ENCODE data around the gene TCFL5. TPM values are rescaled to one million over a fixed set of nuclear protein-coding genes. Genes with fewer than 3 reads are reported as not detected.

Gene TCFL5
- total RNA-seq (2014; rRNA removed; shearing (Covaris generic)), result 23.0 and 24.2 TPM in 2 replicates

DNA sequence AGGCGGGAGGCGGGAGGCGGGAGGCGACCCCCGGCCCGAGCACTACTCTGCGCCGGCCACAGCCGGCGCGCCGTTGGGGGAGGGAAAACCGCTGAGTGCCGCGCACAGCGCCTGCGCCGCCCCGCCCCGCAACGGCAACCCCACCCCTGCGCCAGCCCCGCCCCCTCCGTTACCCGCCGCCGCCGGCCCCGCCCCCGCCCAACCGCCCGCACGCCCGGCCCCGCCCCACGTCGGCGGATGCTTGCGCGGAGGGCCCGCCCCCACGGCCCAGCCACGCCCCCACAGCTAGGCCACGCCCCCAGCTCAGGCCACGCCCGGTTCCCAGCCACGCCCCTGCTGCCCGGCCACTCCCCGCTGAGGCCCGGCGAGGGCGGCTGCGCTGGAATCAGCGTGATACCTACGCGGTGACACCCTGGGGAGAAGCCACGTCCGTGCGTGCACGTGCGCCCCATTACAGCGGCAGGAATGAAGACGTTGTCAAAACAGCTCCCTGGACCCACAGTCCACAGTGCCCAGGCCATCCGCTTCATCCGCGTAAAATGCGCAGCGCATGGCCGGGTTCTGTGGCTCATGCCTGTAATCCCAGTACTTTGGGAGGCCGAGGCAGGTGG is at the start of gene TCFL5:
Gene TCFL5, minus strand, starts transcription at position 97 of the 611 bp plus-strand sequence. CDS start 152 bp downstream, outside the sequence.
- DNase-seq (ENCODE audit: low spot score), result peak; percentile 73
- in situ Hi-C loops (cut with HindIII; ENCODE audit: low sequenced_read_pairs), result no loop called here

DNA sequence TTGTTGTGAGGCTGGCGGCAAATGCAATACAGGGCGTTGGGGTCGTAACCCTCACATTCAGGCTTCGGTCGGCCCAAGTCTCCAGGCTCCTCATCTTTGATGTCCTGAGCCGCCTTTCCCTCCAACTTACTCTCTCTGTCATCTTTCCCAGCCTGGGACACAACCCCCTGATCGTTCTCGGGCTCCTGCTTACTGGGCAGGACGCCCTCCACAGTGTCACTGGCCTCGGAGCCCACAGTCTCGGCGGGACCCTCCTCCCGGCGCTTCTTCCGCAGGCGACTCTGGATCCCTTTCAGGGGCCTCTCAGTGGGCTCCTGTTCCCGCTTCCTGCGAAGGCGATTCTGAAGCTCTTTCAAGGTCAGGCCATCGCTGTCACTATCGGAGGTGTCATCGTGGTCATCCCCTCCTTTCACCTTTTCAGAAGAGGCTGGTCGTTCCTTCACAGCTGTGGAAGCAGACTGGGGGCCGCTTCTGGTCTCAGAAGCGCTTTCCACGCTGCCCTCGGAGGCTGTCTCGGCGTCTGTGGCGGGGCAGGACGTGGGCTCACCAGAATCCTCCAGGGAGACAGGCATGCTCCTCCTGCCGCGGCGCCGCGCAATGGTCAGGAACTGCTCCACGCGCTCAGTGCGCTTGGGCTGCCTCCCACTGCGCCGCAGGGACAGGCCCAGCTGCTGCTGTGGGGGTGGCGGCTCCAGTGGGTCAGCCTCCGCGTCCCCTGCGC is 49.3 kb upstream of the TCFL5 start:
- in situ Hi-C loops (cut with HindIII; ENCODE audit: low sequenced_read_pairs), result no loop called here
- no peak for DNase-seq (ENCODE audit: low spot score)

DNA sequence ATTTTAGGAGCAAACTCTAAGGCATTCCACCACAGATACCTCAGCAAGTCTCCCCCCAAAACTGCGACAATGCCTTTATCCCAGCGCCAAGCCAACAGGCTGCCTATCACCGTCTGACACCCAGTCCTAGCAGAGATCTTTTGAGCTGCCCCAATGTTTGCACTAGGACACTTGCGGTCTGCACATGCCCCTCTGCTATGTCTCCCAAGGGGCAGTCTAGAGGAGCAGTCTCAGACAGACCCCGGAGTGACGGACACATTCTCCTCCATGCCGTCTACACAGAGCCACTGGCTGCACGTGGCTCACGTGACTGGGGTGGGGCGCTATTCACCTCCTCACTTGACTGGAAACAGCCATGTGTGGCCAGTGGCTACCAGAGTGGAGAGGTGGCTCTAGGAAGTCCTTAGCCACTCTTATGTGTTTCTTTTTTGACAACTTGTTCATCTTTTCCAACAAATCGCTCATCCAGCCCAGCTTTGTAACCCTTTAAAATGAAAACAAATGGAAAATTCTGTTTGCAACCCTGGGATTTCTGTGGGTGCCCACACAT is 48.7 kb upstream of the TCFL5 start:
- DNase-seq (ENCODE audit: low spot score), result no peak
- in situ Hi-C loops (cut with HindIII; ENCODE audit: low sequenced_read_pairs), result no loop called here

DNA sequence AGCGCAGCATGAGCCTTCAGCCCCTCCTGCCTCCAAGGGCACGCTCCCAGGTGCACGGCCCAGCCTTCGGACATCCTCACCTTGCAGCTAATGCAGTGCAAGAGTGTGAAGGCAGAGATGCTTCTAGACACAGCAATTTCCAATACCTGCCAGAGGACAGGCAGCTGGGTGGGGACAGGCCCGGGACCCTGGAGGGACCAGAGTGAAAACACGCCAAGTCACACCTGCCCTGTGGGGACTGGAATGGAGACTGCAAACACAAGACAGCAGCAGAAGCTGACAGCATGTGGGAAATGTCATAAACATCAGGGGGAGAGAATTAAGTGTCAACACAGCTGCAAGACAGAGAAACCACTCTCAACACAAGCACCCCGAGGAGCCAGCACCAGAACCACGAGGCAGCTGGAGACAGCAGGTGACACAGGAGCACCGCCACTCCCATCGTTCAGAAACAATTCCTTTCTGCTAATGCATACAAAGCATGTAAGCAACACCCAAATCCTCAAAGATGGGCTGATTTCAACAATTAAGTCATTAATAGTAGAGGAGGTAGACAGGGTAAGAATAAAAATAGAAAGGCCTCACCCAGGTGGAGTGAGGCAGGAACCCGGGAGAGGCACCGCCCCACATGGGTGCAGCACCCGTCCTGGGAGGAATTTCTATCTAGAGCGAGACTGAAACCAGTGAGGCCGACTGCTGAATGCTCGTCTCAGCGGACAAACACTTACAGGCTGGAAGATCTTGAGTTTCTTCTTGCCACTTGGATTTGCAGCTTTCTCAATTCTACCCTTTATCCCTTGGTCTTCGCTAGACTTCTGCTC is 47.6 kb upstream of the TCFL5 start:
- no peak for DNase-seq (ENCODE audit: low spot score)
- in situ Hi-C loops (cut with HindIII; ENCODE audit: low sequenced_read_pairs), result no loop called here

DNA sequence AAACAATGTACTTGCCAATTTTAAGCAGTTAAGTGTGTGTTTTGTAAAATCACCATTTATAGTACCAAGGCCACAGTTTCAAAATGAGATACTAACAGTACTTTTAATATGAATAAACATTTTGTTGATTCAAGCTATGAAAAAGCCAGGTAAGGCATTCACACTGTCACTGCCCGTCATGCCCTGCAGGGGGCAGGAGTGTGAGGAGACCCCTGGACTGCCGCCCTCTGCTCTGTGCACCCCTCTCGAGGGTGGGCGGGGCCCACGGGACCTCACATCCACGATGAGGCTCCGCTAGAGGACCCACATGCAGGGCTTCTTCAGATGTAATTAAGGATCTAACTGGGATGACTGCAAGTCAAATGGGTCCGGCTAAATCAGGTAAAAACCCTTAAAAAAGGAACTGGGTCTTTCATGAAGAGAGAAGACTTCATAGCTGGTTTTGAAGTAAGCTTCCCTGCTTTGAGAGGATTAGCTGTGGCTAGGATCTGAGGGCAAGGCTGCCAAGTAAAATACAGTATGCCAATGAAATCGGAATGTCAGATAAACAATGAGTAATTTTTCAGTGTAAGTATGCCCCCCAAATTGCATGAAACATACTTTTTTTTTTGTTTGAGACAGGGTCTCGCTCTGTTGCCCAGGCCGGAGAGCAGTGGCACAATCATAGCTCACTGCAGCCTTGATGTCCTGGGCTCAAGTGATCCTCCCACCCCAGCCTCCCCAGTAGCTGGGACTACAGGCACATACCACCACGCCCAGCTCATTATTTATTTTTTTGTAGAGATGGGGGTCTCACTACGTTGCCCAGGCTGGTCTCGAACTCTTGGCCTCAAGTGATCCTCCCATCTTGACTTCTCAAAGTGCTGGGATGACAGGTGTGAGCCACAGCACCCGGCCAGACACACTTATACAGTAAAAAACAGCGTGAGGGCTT is 46.0 kb upstream of the TCFL5 start:
- DNase-seq (ENCODE audit: low spot score), result no peak
- in situ Hi-C loops (cut with HindIII; ENCODE audit: low sequenced_read_pairs), result no loop called here

DNA sequence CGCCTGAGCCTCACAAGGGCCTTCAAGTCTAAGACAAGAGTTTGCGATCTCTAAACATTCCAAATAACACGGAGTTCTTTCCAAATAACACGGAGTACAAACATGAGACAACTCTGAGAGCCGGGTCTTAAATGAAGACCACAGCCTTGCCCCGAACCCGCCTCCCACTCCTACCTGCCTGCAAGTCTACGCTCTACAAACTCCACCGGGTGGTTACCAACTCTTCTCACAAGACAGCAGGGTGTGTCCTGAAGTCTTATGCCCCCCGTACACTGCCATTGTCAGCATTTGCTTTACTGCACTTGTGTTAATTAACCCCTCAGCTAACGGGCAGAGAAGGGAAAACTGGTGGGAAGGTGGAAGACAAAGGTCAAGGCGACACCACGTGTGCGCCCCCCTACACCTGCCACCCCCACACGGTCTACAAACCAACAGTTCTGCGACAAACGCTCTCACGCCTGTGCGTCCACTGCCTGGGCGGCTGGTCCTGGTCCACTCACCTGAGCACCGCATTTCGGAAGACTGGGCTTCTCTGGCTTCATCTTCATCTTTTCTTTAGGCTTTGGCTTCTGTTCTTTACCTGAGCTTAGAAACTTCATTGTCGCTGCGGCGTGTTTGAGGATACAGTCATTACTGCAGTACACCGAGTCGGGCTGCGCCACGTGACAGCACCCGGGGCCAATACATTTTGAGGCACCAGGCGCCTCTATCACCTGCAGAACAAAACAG is 45.2 kb upstream of the TCFL5 start:
- in situ Hi-C loops (cut with HindIII; ENCODE audit: low sequenced_read_pairs), result no loop called here
- DNase-seq (ENCODE audit: low spot score), result no peak

DNA sequence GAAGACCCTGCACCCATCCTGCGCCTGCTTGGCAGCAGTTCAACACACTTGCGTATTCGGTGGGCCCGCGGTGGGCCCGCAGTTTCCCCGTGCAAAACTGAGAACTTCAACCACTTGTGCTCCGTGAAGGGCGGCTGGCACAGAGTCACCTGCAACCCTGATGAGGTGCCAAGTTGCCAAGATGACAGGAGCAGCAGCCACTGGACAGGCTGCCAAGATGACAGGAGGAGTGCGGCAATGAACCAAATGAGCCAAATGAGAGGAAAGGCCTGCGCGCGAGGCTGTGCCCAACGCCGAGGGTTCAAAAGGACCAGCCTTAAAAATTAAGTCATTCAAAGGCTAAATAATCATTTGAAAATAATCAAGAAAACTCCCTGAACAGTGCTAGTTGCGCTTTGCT is 44.6 kb upstream of the TCFL5 start:
- in situ Hi-C loops (cut with HindIII; ENCODE audit: low sequenced_read_pairs), result no loop called here
- peak; percentile 97 for DNase-seq (ENCODE audit: low spot score)

DNA sequence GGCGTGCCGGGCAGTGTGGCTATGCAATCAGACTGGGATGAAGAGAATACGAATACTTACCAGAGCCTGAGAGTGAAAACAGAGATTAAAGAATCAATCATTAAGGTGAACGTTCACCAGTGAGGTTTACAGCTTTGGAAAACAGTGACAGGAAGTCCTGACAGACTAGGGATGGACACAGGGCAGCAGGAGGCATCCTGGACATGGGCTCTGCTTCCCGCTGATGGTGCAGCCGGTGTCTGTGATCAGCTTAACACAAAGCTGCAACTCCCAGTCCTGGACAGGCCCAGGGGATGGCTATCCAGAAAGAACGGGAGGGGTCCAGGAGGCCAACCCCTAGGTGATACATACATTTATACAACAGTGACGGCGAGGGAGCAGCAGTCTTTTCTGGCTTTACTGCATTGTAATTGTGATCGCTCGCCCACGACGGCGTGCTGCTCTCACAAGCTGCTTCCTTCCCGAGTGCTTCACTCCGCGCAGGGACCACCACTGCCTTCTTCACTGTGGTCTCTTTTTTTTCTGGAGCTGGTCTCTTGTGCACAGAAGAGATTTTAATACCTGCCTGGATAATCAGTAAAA is 44.0 kb upstream of the TCFL5 start:
- DNase-seq (ENCODE audit: low spot score), result peak; percentile 87
- in situ Hi-C loops (cut with HindIII; ENCODE audit: low sequenced_read_pairs), result no loop called here

DNA sequence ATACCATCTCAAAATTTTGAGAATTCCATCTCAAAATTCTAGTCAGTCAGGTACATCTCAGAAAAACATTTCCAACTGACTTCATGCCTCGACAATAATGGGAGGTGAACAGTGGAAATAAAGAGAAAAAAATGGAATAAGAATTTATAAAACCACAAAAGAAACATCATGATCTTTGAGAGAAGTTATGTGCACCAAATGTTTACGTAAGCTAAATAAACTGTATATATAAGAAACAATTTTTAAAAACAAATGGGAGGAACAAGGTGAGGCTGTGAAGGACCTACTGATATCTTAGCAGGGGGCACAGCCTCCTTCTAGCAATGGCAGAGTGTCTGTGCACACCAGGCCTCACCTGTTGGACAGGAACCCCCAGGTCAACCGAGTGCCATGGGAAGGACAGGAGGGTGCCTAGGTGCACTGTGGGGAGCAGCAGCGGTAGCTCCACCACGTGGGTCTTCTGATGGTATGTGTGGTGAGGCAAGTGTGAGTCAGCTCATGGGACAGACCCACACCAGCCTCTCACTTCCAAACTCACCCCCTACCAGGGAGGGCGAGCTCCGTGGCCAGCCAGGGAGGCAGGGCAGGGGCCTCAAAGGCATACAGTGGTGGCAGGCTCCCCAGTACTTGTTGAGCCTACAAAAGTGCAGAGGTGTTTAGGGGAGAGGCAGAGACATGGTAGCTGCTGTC is 41.4 kb upstream of the TCFL5 start:
- no peak for DNase-seq (ENCODE audit: low spot score)
- in situ Hi-C loops (cut with HindIII; ENCODE audit: low sequenced_read_pairs), result no loop called here

DNA sequence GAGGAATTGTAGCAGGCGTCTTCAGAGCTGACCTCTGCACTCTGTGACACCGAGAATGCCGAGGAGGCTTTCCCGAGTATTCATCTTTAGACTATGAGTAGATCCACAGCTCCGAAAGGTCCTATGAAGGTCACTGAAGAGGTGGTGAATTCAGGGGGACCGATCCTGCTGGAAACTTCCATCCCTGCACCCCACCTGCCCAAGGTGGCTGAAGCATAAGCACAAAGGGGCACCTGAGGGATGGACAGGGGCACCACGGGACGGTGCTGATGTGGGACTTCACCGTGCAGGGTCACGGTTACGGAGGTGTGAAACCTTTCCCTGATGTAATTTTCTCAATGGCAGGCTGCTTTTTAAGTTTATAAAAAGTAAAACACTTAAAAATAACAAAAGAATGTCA is 40.3 kb upstream of the TCFL5 start:
- no peak for DNase-seq (ENCODE audit: low spot score)
- in situ Hi-C loops (cut with HindIII; ENCODE audit: low sequenced_read_pairs), result no loop called here

DNA sequence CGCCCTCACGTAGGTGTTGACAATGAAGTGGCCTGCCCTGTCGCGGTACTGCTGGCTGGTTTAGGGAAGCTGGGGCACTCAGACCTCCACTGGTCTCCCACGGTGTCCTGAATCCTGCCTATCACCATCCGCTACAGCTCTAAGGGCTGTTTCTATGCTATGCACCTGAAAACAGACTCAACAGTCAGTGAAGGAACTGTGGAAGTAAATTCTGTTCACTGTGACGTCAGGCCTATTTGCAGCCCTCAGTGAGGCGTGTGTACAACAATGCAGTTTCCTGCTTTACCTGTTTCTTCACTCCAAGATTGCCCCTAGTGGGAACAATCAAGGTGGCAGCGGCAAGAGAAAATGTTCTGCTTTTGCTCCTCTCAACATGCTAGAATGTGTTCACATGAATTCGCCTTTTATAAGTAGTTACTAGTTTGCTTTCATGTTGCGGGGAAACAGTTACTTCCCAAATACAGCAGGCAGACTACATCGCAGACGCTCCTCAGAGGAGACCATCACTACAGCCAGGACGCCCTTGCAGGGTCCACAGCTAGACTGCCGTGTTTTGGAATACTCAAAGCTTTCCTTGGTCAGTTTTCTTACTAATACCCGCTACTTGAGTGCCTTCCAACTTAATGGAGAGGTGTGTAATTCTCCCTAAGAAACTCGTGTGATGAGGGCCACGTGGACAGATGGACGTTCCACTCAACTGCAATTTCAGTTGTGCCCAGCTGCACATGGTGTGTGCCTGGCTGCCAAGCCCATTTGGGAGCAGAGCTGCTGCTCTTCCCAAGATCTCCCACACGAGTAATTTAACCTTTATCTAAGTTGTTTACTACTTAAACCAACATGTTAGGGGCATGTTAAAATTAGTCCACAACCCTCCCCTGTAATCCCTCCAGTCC is 39.3 kb upstream of the TCFL5 start:
- in situ Hi-C loops (cut with HindIII; ENCODE audit: low sequenced_read_pairs), result no loop called here
- peak; percentile 44 for DNase-seq (ENCODE audit: low spot score)

DNA sequence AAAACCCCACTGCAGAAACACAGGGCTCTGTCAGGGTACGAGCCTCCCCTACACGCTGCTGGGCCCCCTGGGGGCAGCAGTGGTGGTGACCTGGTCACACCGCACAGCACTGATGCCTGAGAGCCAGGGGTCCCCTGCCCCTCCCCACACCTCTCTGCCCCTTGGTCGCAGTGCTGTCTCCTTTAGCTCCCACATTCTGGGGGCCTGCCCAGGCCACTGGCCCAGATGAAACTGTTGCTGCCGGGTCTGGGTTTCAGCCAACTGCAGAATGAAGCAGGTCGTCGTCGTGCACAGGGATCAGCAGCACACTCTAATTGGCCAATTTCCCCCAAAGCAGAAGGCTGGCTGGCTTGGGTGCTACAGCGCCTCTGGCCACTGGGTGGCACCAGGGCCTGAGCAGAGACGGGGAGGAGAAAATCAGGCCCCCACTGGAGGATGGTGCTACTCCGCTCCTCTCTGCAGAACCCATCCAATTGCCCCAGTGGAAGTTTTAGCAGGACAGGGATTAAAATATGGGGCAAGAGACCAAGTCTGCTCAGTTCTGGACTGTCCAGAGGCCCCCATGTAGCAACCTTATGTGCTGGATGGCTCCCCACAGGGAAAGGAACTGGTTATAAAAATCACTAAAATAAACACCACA is 38.5 kb upstream of the TCFL5 start:
- peak; percentile 83 for DNase-seq (ENCODE audit: low spot score)
- in situ Hi-C loops (cut with HindIII; ENCODE audit: low sequenced_read_pairs), result no loop called here

DNA sequence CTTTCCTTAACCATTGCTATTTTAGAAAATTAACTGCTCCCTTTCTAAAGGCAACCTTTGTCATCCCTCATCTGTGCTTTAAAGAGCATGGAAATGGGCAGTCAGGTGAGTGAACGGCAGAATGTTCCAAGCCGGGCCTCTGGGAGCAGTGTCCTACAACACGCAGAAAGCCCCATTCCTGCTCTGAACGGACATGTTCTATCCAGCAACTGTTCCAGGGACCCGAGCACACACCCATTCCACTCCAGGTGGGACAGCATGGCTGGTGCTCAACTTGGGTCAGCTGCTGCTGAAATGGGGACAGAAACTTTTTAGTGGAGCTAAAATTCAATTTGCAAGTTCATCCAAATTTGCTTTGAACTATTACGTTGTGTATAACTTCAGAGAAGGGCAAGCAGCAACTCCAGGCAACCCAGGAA is 38.0 kb upstream of the TCFL5 start:
- in situ Hi-C loops (cut with HindIII; ENCODE audit: low sequenced_read_pairs), result no loop called here
- peak; percentile 58 for DNase-seq (ENCODE audit: low spot score)

DNA sequence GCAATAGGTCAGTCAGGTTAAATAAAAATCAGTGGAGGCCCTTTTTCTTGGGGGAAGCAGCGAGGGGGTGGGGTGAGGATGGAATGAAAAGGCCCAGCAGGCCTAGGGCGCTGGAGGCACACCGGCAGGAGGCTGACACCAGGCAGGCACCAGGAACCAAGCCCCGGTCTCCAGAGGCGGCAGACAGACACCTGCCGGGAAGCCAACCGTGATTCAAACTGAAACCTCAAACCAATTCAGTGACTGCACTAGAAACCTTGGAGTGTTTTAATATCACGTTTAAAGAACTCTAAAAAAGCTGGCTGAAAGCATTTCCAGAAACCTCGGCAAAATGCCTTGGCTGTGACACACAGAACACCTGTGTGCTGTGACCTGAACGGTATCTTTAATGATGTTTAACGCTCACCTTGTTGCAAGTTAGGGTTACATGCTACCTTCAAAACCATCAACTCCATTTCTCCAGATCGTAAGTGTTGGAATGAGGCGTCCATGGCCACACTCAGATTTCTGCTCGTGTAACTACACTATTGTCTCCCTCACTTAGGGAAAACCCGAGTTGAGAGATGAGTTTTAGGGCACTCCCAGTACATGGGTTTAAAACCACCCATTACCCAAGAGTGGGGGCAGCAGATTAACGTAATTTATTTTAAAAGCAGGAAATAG is 37.5 kb upstream of the TCFL5 start:
- DNase-seq (ENCODE audit: low spot score), result no peak
- in situ Hi-C loops (cut with HindIII; ENCODE audit: low sequenced_read_pairs), result no loop called here
